CD14-positive monocyte (primary cell): ENCODE results near the gene IZUMO4. TPM values are rescaled to one million over a fixed set of nuclear protein-coding genes. Genes with fewer than 3 reads are reported as not detected.
A peak's percentile ranks its signal among the peaks of the same experiment; 100 is the strongest.

ENCODE experiments used
- DNase-seq, 3 donors: peaks; one replicate each; pipeline ENCODE4 v3.0.0-alpha.2; 2011 to 2022
- H2AFZ ChIP-seq: 2 replicates; pipeline ENCODE4 v1.6.0; 2012; ENCODE audit warnings: mild to moderate bottlenecking, low read depth, low read length, inconsistent platforms; ENCODE audit not compliant: insufficient read depth, poor library complexity, severe bottlenecking
- H3K27ac ChIP-seq, 2 donors: 1 replicate in 1 of 2; 2 replicates in 1 of 2; pipeline ENCODE4 v1.5.1; 2012 to 2013; ENCODE audit warnings: low read length in 2 of 2, control low read depth in 1 of 2, inconsistent platforms in 1 of 2, low read depth in 1 of 2, mild to moderate bottlenecking in 1 of 2
- H3K27me3 ChIP-seq, 2 donors: one replicate each; pipeline versions ENCODE4 v1.6.0 to v1.6.1; 2011 to 2013; ENCODE audit warnings: low read length in 2 of 2; ENCODE audit not compliant: control insufficient read depth in 2 of 2, insufficient read depth in 2 of 2
- H3K36me3 ChIP-seq, 2 donors: replicated peaks in 1 of 2; 1 replicate in 1 of 2; 2 replicates in 1 of 2; pipeline versions ENCODE4 v1.5.1 to v1.6.1; 2012 to 2013; ENCODE audit warnings: low read length in 2 of 2, control low read depth in 1 of 2, inconsistent platforms in 1 of 2, mild to moderate bottlenecking in 1 of 2; ENCODE audit not compliant: insufficient read depth in 2 of 2, control insufficient read depth in 1 of 2
- H3K4me1 ChIP-seq, 2 donors: 1 replicate in 1 of 2; 2 replicates in 1 of 2; pipeline versions ENCODE4 v1.5.1 to v1.6.1; 2012 to 2013; ENCODE audit warnings: low read length in 2 of 2, control low read depth in 1 of 2, inconsistent platforms in 1 of 2, mild to moderate bottlenecking in 1 of 2, moderate library complexity in 1 of 2; ENCODE audit not compliant: insufficient read depth in 2 of 2, control insufficient read depth in 1 of 2
- H3K4me2 ChIP-seq: replicated peaks from 2 replicates; pipeline ENCODE3; 2012; ENCODE audit warnings: low read length, moderate library complexity, mild to moderate bottlenecking; ENCODE audit not compliant: poor library complexity, severe bottlenecking; ENCODE audit errors: extremely low read depth
- H3K4me3 ChIP-seq, 3 experiments: fragments of 200-600 bp in 1 of 3; sonication (generic) in 1 of 3; replicated peaks in 1 of 3; 1 replicate in 2 of 3; 2 replicates in 1 of 3; pipeline ENCODE4 v1.5.1; 2011 to 2013; ENCODE audit warnings: low read length in 3 of 3, mild to moderate bottlenecking in 3 of 3, control low read depth in 2 of 3, low read depth in 2 of 3, inconsistent platforms in 1 of 3, moderate library complexity in 1 of 3
- H3K79me2 ChIP-seq: 2 replicates; pipeline ENCODE4 v1.6.0; 2012; ENCODE audit warnings: mild to moderate bottlenecking, control low read depth, inconsistent platforms, low read length, moderate library complexity; ENCODE audit not compliant: insufficient read depth
- H3K9ac ChIP-seq: 2 replicates; pipeline ENCODE4 v1.6.0; 2017; ENCODE audit warnings: low read length, mild to moderate bottlenecking; ENCODE audit not compliant: insufficient read depth, poor library complexity, severe bottlenecking
- H3K9me3 ChIP-seq, 2 donors: replicated peaks in 1 of 2; 1 replicate in 1 of 2; 2 replicates in 1 of 2; pipeline versions ENCODE4 v1.5.1 to v1.6.1; 2012 to 2013; ENCODE audit warnings: low read length in 2 of 2, control low read depth in 1 of 2; ENCODE audit not compliant: control insufficient read depth in 1 of 2, insufficient read depth in 1 of 2
- H4K20me1 ChIP-seq: 2 replicates; pipeline ENCODE4 v1.6.0; 2012; ENCODE audit warnings: mild to moderate bottlenecking, low read length, control low read depth, moderate library complexity; ENCODE audit not compliant: insufficient read depth
- H3K27ac Mint-ChIP-seq, 7 donors: one replicate each; pipeline ENCODE4 v1.8.0; 2020; ENCODE audit warnings: mild to moderate bottlenecking in 7 of 7, mixed read lengths in 7 of 7, moderate library complexity in 6 of 7, inconsistent platforms in 2 of 7
- H3K27me3 Mint-ChIP-seq, 3 donors: one replicate each; pipeline ENCODE4 v1.8.0; 2021 to 2022; ENCODE audit warnings: low read depth in 3 of 3, mild to moderate bottlenecking in 3 of 3, mixed read lengths in 3 of 3, moderate library complexity in 3 of 3, inconsistent platforms in 1 of 3
- H3K36me3 Mint-ChIP-seq, 2 donors: one replicate each; pipeline ENCODE4 v1.8.0; 2020; ENCODE audit warnings: mixed read lengths in 2 of 2, inconsistent platforms in 1 of 2, mild to moderate bottlenecking in 1 of 2
- H3K4me1 Mint-ChIP-seq: one replicate; pipeline ENCODE4 v1.8.0; 2020; ENCODE audit warnings: mild to moderate bottlenecking, mixed read lengths
- H3K4me3 Mint-ChIP-seq, 2 donors: one replicate each; pipeline ENCODE4 v1.8.0; 2020; ENCODE audit warnings: mild to moderate bottlenecking in 2 of 2, mixed read lengths in 2 of 2, moderate library complexity in 1 of 2
- H3K9me3 Mint-ChIP-seq, 7 donors: one replicate each; pipeline ENCODE4 v1.8.0; 2020 to 2022; ENCODE audit warnings: mixed read lengths in 7 of 7, mild to moderate bottlenecking in 6 of 7, moderate library complexity in 6 of 7, inconsistent platforms in 2 of 7
- CTCF ChIP-seq: fragments of 200-600 bp; IDR thresholded peaks from one replicate; pipeline ENCODE4 v1.8.0; 2022; ENCODE audit warnings: antibody characterized with exemption, mild to moderate bottlenecking
- WGBS: methylation state at CpG from one replicate; pipeline ENCODE4 v1.1.5; 2013; ENCODE audit warnings: missing lambda C conversion rate; ENCODE audit not compliant: insufficient coverage; 5-methylcytosine and 5-hydroxymethylcytosine counted together
- intact Hi-C, 2 donors: fragments of 100-400 bp; cut with micrococcal nuclease; formaldehyde crosslinking; loops; one replicate each; pipeline versions ENCODE4 v1.15.0 to v1.15.1; 2023
- polyA plus RNA-seq, 3 donors: library from polyadenylated mRNA; depleted of rRNA in 1 of 3; unstranded in 2 of 3; stranded (reverse) in 1 of 3; fragments of 300-500 nt in 2 of 3; fragments of >200 nt in 1 of 3; fragmentation: Illumina TruSeq in 2 of 3; gene quantifications; 1 replicate in 2 of 3; 2 replicates in 1 of 3; pipeline ENCODE4 v1.2.3, GENCODE V29; 2012 to 2021

Gene IZUMO4
- polyA plus RNA-seq, 3 donors = 0.41 to 17.5 (median 0.80) TPM

- Mint-ChIP-seq H3K27me3 (peaks cover 0 to 5% (median 0%) of the 10 kb centered on the region in 3 donors), H3K36me3 (peaks cover 59 to 78% of the 10 kb centered on the region in 2 donors), H3K27ac (peak overlapping the region; percentile 98 to 100 (median 100)), H3K4me1 (peaks cover 49% of the 10 kb centered on the region), H3K4me3 (peak overlapping the region; percentile 96 to 97), H3K9me3 (peaks cover 0 to 3% (median 0%) of the 10 kb centered on the region in 7 donors)
- TF ChIP-seq CTCF = no peak
- Histone ChIP-seq H3K27ac (peak overlapping the region; percentile 96 to 98), H3K27me3 (no peaks in the 10 kb centered on the region), H3K4me3 (peak overlapping the region; percentile 65 to 99 (median 84)), H3K4me2 (peak overlapping the region; percentile 99), H3K9ac (peak overlapping the region; percentile 96), H2AFZ (no peak overlapping the region), H3K9me3 (no peaks in the 10 kb centered on the region), H3K4me1 (peaks cover 52 to 69% of the 10 kb centered on the region in 2 donors), H3K79me2 (peaks cover 100% of the 10 kb centered on the region), H4K20me1 (peaks cover 75% of the 10 kb centered on the region), H3K36me3 (peaks cover 37 to 52% of the 10 kb centered on the region in 2 donors)
- 67% methylated on average over 28 of the region's 30 CpGs for WGBS
- peak; percentile 78 to 84 (median 82) for DNase-seq
- intact Hi-C loops = loop anchor here in 1 of 2 donors (1.0 kb wide), 1 partner anchor 8 kb away; no protein-coding TSS in a partner anchor
These were observed 14.6 kb upstream of the IZUMO4 start for GRCh38 chr19:2081873-2082810.

GRCh38 chr19:2083174-2083854 is 13.4 kb upstream of the IZUMO4 start:
- no peaks in the 10 kb centered on the region for H3K27me3 ChIP-seq
- Mint-ChIP-seq H3K27ac (peak overlapping the region; percentile 98 to 100 (median 100)), H3K27me3 (peaks cover 0 to 5% (median 0%) of the 10 kb centered on the region in 3 donors), H3K4me1 (peaks cover 61% of the 10 kb centered on the region), H3K4me3 (peak overlapping the region; percentile 96 to 97), H3K36me3 (peaks cover 50 to 71% of the 10 kb centered on the region in 2 donors), H3K9me3 (peaks cover 0 to 3% (median 0%) of the 10 kb centered on the region in 7 donors)
- TF ChIP-seq CTCF = no peak
- H3K4me3 ChIP-seq = peak overlapping the region; percentile 65 to 99 (median 84)
- 11% methylated on average over 14 of the region's 20 CpGs for WGBS
- intact Hi-C loops = no loop called here
- H3K27ac ChIP-seq = peak overlapping the region; percentile 96 to 98
- peak; percentile 52 to 60 (median 56) for DNase-seq
- no peak overlapping the region for H2AFZ ChIP-seq
- peaks cover 25 to 41% of the 10 kb centered on the region in 2 donors for H3K36me3 ChIP-seq
- H3K9me3 ChIP-seq = no peaks in the 10 kb centered on the region
- H3K79me2 ChIP-seq = peaks cover 100% of the 10 kb centered on the region
- H3K4me2 ChIP-seq = peak overlapping the region; percentile 99
- H4K20me1 ChIP-seq = peaks cover 64% of the 10 kb centered on the region
- H3K4me1 ChIP-seq = peaks cover 64 to 81% of the 10 kb centered on the region in 2 donors
- peak overlapping the region; percentile 96 for H3K9ac ChIP-seq
